Parathyroid adenoma (tissue), 2 donors: Measurements from ENCODE around the gene PACRG.

ENCODE experiments used
- H2AFZ ChIP-seq: fragments of 300-600 bp; sonication (generic); one replicate; pipeline ENCODE4 v1.7.0; 2017; ENCODE audit warnings: antibody characterized with exemption, mild to moderate bottlenecking
- H3K27ac ChIP-seq: fragments of 300-600 bp; sonication (generic); one replicate; pipeline ENCODE4 v1.7.0; 2017
- H3K27me3 ChIP-seq: fragments of 300-600 bp; sonication (generic); one replicate; pipeline ENCODE4 v1.7.0; 2017; ENCODE audit warnings: low read length; ENCODE audit not compliant: control insufficient read depth, insufficient read depth
- H3K36me3 ChIP-seq: fragments of 300-600 bp; sonication (generic); one replicate; pipeline ENCODE4 v1.7.0; 2017; ENCODE audit warnings: low read length; ENCODE audit not compliant: control insufficient read depth, insufficient read depth
- H3K4me1 ChIP-seq: fragments of 300-600 bp; sonication (generic); one replicate; pipeline ENCODE4 v1.7.0; 2017; ENCODE audit warnings: control low read depth
- H3K4me2 ChIP-seq: fragments of 300-600 bp; sonication (generic); one replicate; pipeline ENCODE4 v1.7.0; 2017; ENCODE audit warnings: low read length
- H3K4me3 ChIP-seq: fragments of 300-600 bp; sonication (generic); one replicate; pipeline ENCODE4 v1.7.0; 2017; ENCODE audit warnings: low read depth, low read length
- H3K79me2 ChIP-seq: fragments of 300-600 bp; sonication (generic); one replicate; pipeline ENCODE4 v1.7.0; 2017; ENCODE audit warnings: control low read depth
- H3K9ac ChIP-seq: fragments of 300-600 bp; sonication (generic); one replicate; pipeline ENCODE4 v1.7.0; 2017; ENCODE audit warnings: mild to moderate bottlenecking
- H3K9me3 ChIP-seq: fragments of 300-600 bp; sonication (generic); one replicate; pipeline ENCODE4 v1.7.0; 2017; ENCODE audit warnings: low read length; ENCODE audit not compliant: control insufficient read depth
- CTCF ChIP-seq: fragments of 300-600 bp; sonication (generic); IDR thresholded peaks from one replicate; pipeline ENCODE4 v1.7.0; 2017; ENCODE audit warnings: antibody characterized with exemption, mild to moderate bottlenecking
- donor health status: primary hyperparathyroidism.

Gene PACRG

GRCh38 chr6:162798546-162799266 is 70.9 kb downstream of the PACRG start:
- Histone ChIP-seq H3K9ac (no peak overlapping the region), H3K27ac (no peak overlapping the region), H3K79me2 (no peaks in the 10 kb centered on the region), H3K9me3 (no peaks in the 10 kb centered on the region), H3K4me1 (no peaks in the 10 kb centered on the region), H3K4me3 (no peak overlapping the region), H3K36me3 (no peaks in the 10 kb centered on the region), H3K27me3 (no peaks in the 10 kb centered on the region), H3K4me2 (no peak overlapping the region), H2AFZ (no peak overlapping the region)
- TF ChIP-seq CTCF, result no peak

GRCh38 chr6:162814426-162814973 is 86.7 kb downstream of the PACRG start:
- Histone ChIP-seq H3K4me2 (no peak overlapping the region), H3K27ac (no peak overlapping the region), H3K27me3 (no peaks in the 10 kb centered on the region), H3K36me3 (no peaks in the 10 kb centered on the region), H3K9ac (no peak overlapping the region), H3K4me1 (no peaks in the 10 kb centered on the region), H3K4me3 (no peak overlapping the region), H2AFZ (no peak overlapping the region), H3K79me2 (no peaks in the 10 kb centered on the region), H3K9me3 (no peaks in the 10 kb centered on the region)
- no peak for TF ChIP-seq CTCF

DNA sequence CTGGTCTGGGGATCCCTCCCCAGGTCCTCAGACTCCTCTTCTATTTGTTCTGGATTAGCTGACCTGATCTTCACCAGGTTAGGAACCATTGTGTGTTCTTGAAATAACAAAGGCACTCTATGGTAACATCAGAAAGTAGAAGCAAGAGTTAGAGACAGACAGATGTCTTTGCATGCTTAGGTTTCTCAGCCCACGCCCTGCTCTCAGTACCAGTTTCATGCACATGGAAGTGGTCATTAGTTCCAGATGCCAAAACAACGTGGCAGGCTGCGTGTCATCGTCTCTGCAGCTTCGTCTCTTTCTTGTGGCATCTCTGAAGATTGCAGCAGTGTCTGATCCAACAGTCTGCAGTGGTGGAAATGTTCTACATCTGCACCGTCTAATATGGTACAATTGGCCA is 89.4 kb downstream of the PACRG start:
- Histone ChIP-seq H3K4me1 (no peaks in the 10 kb centered on the region), H2AFZ (no peak overlapping the region), H3K9me3 (no peaks in the 10 kb centered on the region), H3K4me3 (no peak overlapping the region), H3K9ac (no peak overlapping the region), H3K4me2 (no peak overlapping the region), H3K27me3 (no peaks in the 10 kb centered on the region), H3K27ac (no peak overlapping the region), H3K36me3 (no peaks in the 10 kb centered on the region), H3K79me2 (no peaks in the 10 kb centered on the region)
- no peak for TF ChIP-seq CTCF

DNA sequence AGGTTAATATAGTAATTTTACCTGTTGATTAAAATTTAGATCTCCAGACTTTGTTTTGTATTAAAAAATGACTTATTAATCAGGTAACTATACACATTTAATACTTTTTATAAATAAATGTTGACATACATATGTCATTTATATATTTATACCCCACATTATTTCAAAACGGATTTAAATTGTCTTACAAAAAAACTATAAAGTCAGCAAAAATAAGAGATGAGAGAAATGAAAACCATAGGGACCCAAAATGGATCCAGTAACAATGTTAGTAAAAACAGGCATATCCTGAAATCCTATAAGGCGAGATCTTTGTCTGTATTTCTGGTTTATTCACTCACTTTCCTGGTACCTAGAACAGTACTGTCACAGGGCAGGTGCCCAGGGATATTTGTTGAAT is 91.5 kb downstream of the PACRG start:
- H3K79me2 ChIP-seq, result no peaks in the 10 kb centered on the region
- H3K4me2 ChIP-seq, result no peak overlapping the region
- H3K4me3 ChIP-seq, result no peak overlapping the region
- no peaks in the 10 kb centered on the region for H3K27me3 ChIP-seq
- H2AFZ ChIP-seq, result no peak overlapping the region
- no peak for TF ChIP-seq CTCF
- no peak overlapping the region for H3K27ac ChIP-seq
- H3K4me1 ChIP-seq, result no peaks in the 10 kb centered on the region
- H3K9ac ChIP-seq, result no peak overlapping the region
- no peaks in the 10 kb centered on the region for H3K36me3 ChIP-seq
- H3K9me3 ChIP-seq, result no peaks in the 10 kb centered on the region

DNA sequence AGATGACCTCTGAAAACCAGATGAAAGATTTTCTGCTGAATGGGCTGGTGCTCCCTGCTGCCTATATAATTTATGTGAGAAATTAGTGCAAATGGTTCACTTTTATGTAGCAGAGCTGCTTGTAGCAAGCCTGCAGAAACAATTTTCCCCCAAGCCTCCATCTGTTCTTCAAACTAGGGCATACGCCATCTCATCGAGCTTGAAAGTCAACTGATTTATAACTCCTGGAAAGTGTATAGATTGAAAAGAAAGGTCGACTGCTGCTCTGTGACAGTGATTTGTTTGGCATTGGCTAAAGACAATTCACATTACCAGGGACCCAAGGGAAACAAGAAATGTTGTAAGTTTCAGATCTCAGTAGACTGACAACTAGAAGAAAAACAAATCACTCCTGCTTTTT is 93.3 kb downstream of the PACRG start:
- H3K4me1 ChIP-seq, result no peaks in the 10 kb centered on the region
- no peaks in the 10 kb centered on the region for H3K79me2 ChIP-seq
- no peak for TF ChIP-seq CTCF
- H3K9ac ChIP-seq, result no peak overlapping the region
- no peaks in the 10 kb centered on the region for H3K27me3 ChIP-seq
- no peak overlapping the region for H2AFZ ChIP-seq
- H3K4me2 ChIP-seq, result no peak overlapping the region
- H3K27ac ChIP-seq, result no peak overlapping the region
- H3K36me3 ChIP-seq, result no peaks in the 10 kb centered on the region
- no peaks in the 10 kb centered on the region for H3K9me3 ChIP-seq
- no peak overlapping the region for H3K4me3 ChIP-seq
